Activated naive CD4-positive, alpha-beta T cell treated with anti-CD3 and anti-CD28 coated beads, Interleukin-2, amount 10 ng/mL, durations not matched to agents 7 days and 5 days (primary cell): Measurements from ENCODE around the gene BEAN1.
A peak's percentile ranks its signal among the peaks of the same experiment; 100 is the strongest.

ENCODE experiments used
- CTCF ChIA-PET: fragments of 350-600 bp; sonication (Branson Sonifier 250); formaldehyde crosslinking; loops from one replicate; lab custom pipeline; 2021; ENCODE audit warnings: antibody characterized with exemption; lab: Charles Lee
- DNase-seq: peaks from one replicate; pipeline ENCODE4 v3.0.0-alpha.2; 2020
- H3K27ac Mint-ChIP-seq: one replicate; pipeline ENCODE4 v1.8.0; 2021; ENCODE audit warnings: mild to moderate bottlenecking, moderate library complexity, mixed read lengths
- H3K27me3 Mint-ChIP-seq: one replicate; pipeline ENCODE4 v1.8.0; 2021; ENCODE audit warnings: mild to moderate bottlenecking, mixed read lengths
- H3K36me3 Mint-ChIP-seq: one replicate; pipeline ENCODE4 v1.8.0; 2021; ENCODE audit warnings: mixed read lengths
- H3K4me1 Mint-ChIP-seq: one replicate; pipeline ENCODE4 v1.8.0; 2021; ENCODE audit warnings: mixed read lengths
- H3K4me3 Mint-ChIP-seq: one replicate; pipeline ENCODE4 v1.8.0; 2021; ENCODE audit warnings: mild to moderate bottlenecking, moderate library complexity, mixed read lengths
- H3K9me3 Mint-ChIP-seq: one replicate; pipeline ENCODE4 v1.8.0; 2021; ENCODE audit warnings: mixed read lengths

BEAN1 gene

DNA sequence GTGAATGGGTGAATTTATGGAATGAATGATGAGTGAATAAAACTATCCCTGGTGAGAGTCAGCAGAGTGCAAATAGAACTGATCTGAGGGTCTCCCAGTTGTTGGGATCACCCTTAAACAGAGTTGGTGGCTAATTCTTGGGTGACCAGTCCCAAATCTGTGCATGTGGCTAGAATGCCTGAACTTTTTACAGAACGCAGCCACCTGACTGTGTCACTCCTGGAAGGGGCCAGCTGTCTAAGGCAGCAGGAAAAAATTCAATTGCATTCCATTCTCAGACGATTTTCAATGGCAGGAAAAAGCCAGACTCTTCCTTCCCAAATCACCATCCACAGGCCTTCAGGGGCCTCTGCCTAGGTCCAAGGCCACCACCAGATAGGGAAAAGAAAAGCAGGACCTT lies 43.5 kb downstream of the BEAN1 start:
- Mint-ChIP-seq H3K4me3 (no peak overlapping the region), H3K27me3 (peaks cover 50% of the 10 kb centered on the region), H3K36me3 (no peaks in the 10 kb centered on the region), H3K4me1 (peaks cover 19% of the 10 kb centered on the region), H3K9me3 (peaks cover 2% of the 10 kb centered on the region), H3K27ac (no peak overlapping the region)
- CTCF ChIA-PET, result interaction anchor here (1.3 to 1.9 kb wide), 2 partner anchors 14 to 64 kb away, joined by 4 to 12 read pairs; no protein-coding TSS in a partner anchor
- DNase-seq, result no peak

DNA sequence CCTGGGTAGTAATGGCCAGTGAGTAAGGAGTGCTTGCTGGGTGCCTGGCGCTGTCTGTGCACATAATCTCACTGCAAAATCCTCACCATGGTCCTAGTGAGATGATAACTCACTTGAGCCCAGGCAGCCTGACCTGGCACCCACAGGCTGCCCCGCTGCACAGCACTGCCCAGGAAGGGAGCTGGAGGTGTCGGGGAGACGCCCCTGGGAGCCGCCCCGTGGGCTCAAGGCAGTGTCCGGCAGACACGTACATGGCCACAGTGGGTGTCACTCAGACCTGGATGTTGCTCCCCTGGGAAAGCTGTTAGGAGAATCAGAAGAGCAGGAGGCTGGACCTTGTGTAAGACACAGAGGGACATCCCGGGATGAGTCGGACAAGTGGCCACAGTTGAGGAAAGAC lies 44.2 kb downstream of the BEAN1 start:
- H3K36me3 Mint-ChIP-seq, result no peaks in the 10 kb centered on the region
- peaks cover 51% of the 10 kb centered on the region for H3K27me3 Mint-ChIP-seq
- no peak for DNase-seq
- H3K4me3 Mint-ChIP-seq, result no peak overlapping the region
- no peak overlapping the region for H3K27ac Mint-ChIP-seq
- CTCF ChIA-PET, result interaction anchor here (1.3 to 1.9 kb wide), 2 partner anchors 13 to 64 kb away, joined by 4 to 12 read pairs; no protein-coding TSS in a partner anchor
- peaks cover under 1% of the 10 kb centered on the region for H3K9me3 Mint-ChIP-seq
- H3K4me1 Mint-ChIP-seq, result peaks cover 22% of the 10 kb centered on the region

DNA sequence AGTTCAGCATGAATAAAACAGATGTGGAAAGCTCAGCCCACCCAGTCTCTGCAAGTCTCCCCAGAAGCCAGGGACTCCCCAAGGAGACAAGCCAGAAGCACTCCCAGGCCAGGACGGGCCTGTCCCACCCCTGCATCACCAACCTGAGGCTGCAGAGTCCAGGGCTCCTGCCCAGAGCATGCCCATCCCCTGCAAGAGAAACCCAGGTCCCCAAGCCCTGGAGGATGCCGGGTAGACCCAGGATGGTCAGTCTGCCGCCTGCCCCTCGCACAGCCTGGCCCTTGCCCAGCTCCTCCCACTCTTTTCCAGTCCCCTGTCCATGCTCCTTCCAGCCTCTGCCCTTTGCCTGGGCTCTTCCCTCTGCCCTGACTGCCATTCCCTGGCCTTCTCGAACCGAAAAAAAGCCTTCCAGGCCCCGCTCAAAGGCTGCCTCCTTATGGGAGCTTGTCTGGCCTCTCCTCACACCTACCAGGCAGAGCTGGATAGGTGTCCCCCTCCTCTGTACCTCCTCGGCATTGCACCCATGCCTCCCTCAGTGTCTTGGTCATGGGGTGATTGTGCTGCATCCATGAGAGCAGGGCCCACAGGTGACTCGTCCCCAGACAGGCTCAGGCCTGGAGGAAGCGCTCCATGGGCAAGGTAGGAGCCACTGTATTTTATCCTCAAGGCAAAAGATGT lies 44.8 kb downstream of the BEAN1 start:
- H3K9me3 Mint-ChIP-seq, result no peaks in the 10 kb centered on the region
- CTCF ChIA-PET, result interaction anchor here (1.3 to 1.9 kb wide), 2 partner anchors 13 to 65 kb away, joined by 4 to 12 read pairs; no protein-coding TSS in a partner anchor
- H3K4me3 Mint-ChIP-seq, result no peak overlapping the region
- H3K27me3 Mint-ChIP-seq, result peaks cover 56% of the 10 kb centered on the region
- peaks cover 25% of the 10 kb centered on the region for H3K4me1 Mint-ChIP-seq
- H3K36me3 Mint-ChIP-seq, result no peaks in the 10 kb centered on the region
- H3K27ac Mint-ChIP-seq, result no peak overlapping the region
- no peak for DNase-seq

DNA sequence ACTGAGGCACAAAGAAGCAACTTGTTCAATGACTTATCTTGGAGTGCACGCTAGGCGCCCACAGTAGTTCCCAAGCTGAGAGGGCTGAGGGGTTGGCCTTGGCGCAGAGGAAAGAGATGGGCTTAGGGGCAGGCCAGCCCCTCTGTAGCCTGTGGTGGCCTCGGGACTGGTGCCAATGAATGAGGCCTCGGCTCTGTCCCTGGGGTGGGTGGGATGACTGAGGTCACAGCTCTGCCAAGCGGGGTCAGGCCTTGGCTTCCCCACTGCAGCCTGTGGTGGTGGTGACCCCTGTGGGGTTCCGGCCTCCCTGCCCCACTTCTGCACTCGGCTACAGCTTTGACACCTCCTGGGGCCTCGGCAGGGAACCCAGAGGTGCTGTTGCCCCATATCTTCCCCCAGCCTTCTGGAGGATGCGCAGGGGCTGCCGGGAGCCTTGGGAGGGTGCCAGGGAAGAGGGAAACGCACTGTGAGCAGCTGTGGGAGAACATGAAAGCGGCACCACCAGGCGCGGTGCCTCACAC lies 46.0 kb downstream of the BEAN1 start:
- DNase-seq, result no peak
- no peak overlapping the region for H3K27ac Mint-ChIP-seq
- H3K36me3 Mint-ChIP-seq, result no peaks in the 10 kb centered on the region
- no peaks in the 10 kb centered on the region for H3K9me3 Mint-ChIP-seq
- H3K27me3 Mint-ChIP-seq, result peaks cover 52% of the 10 kb centered on the region
- CTCF ChIA-PET, result interaction anchor here (1.5 to 10.3 kb wide), 3 partner anchors 10 to 117 kb away, joined by 3 to 75 read pairs (median 65); no protein-coding TSS in a partner anchor
- no peak overlapping the region for H3K4me3 Mint-ChIP-seq
- peaks cover 31% of the 10 kb centered on the region for H3K4me1 Mint-ChIP-seq

DNA sequence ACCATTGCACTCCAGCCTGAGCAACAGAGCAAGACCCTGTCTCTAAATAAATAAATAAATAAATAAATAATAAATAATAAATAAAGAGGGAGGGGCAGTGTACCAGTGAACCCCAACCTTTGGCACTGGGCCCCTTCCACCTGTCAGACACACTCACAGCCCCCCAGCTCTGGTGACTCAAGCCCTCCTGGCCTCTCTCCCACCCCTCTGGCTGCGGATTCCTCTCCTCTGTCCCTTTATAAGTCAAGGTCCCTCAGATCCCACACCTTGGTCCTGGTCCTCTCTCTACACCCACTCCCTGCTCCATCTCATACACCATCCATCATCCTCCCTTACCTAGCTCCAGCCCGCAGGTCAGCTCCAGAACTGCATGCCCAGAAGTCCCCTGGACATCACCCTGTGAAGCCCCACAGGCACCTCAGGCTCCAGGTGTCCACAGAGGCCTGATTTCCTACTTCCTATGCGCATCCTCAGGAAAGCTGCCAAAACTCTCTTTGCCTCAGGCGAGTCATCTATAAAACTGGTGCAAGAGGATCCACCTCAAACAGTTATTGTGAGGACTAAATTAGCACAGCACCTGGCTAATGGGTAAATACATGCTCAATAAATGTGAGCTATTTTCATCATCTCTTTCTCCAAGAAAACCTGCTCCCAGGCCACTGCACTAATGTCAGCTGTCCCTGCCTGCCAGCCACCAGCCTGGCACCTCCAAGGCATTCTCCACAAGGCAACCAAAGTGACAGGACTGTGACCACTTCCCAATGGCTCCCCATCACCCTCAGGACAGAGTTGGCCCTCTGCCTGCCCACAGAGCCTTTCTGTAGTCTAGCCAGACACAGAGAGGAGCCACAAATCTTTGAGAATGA lies 46.8 kb downstream of the BEAN1 start:
- Mint-ChIP-seq H3K27ac (no peak overlapping the region), H3K4me1 (peaks cover 37% of the 10 kb centered on the region), H3K9me3 (no peaks in the 10 kb centered on the region), H3K36me3 (no peaks in the 10 kb centered on the region), H3K27me3 (peaks cover 44% of the 10 kb centered on the region), H3K4me3 (no peak overlapping the region)
- no peak for DNase-seq
- CTCF ChIA-PET, result interaction anchor here (1.2 to 10.3 kb wide), 4 partner anchors 10 to 116 kb away, joined by 3 to 75 read pairs (median 34); no protein-coding TSS in a partner anchor

DNA sequence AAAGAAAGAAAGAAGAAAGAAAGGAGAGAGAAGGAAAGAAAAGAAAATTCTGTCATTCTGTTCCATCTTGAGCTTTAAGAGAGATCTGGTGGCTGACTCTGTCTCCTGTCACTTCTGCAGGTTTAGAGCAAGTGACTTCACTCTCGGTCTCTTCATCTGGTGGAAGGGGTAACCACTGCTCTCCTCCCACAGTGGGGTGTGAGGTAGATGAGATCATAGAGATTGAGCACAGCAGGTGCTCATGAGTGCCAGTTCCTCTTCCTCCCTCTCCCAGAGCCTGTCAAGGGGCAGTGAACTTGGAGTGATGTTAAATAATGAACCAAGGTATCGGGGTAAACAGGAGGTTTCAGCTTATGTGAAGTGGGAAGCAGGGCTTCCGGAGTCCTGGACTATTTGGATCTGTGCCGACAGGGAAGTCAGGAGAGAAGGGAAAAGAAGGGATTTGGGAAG lies 47.7 kb downstream of the BEAN1 start:
- Mint-ChIP-seq H3K4me3 (no peak overlapping the region), H3K9me3 (no peaks in the 10 kb centered on the region), H3K27ac (peak overlapping the region; percentile 83), H3K4me1 (peaks cover 44% of the 10 kb centered on the region), H3K27me3 (peaks cover 35% of the 10 kb centered on the region), H3K36me3 (no peaks in the 10 kb centered on the region)
- CTCF ChIA-PET, result interaction anchor here (1.2 to 10.3 kb wide), 5 partner anchors 12 to 115 kb away, joined by 4 to 75 read pairs (median 6); no protein-coding TSS in a partner anchor
- DNase-seq, result peak; percentile 80

DNA sequence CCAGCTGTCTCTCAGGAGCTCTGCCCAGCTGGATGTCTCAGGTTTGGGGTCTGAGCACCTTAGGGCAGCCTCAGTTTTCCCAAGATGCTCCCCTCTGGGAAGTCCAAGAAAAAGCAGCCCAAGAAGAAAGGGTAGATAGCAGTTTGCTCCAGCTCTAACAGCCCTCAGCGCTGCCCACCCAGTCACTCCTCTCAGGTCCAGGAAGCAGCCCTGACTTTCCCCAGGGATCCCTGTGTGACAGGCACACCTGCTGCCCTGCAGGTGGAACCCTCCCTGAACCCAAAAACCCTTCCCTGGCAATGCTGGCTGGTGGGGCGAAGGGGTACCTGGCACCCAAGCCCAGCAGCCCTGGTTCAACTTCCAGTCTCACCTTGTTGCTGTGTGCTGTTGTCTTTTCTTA lies 48.1 kb downstream of the BEAN1 start:
- DNase-seq, result no peak
- Mint-ChIP-seq H3K4me3 (no peak overlapping the region), H3K36me3 (no peaks in the 10 kb centered on the region), H3K27me3 (peaks cover 30% of the 10 kb centered on the region), H3K4me1 (peaks cover 44% of the 10 kb centered on the region), H3K27ac (no peak overlapping the region), H3K9me3 (no peaks in the 10 kb centered on the region)
- CTCF ChIA-PET, result interaction anchor here (1.6 to 10.3 kb wide), 6 partner anchors 15 to 114 kb away, joined by 4 to 75 read pairs (median 5); partner anchors contain the start of gene CKLF

DNA sequence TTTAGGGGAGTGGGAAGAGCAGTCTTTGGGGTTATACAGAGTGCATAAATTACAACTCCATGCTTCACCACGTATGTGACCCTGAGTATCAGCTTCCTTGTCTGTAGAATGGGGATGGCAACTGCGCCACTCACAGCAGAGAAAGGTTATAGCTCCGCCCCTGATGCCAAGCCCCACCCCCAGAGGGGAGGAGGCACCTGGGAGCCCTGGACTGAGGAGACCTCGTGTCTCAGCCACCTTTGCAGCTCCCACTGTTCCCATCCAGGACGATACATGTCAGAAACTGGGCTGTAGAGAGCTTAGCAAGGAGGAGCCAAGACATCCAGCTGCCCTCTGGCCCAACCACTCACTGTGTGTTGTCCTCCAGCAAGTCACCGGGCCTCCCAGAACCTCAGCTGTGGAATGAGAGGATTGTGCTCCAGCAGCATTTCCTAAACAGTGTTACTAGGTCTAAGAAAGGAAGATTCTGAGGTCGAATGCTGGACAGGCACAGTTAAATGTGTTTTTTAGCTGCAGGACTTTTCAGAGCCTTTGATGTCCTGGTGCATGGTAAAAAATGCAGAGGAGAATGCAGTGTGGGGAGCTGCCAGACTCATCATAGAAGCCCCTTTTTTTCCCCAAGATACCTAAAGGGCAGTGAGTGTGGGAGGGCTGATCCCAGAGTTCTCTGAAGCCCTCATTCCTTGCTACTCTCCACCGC lies 49.4 kb downstream of the BEAN1 start:
- H3K4me3 Mint-ChIP-seq, result no peak overlapping the region
- H3K27me3 Mint-ChIP-seq, result peaks cover 28% of the 10 kb centered on the region
- no peaks in the 10 kb centered on the region for H3K36me3 Mint-ChIP-seq
- DNase-seq, result peak; percentile 65
- CTCF ChIA-PET, result interaction anchor here (0.8 to 10.3 kb wide), 19 partner anchors 12 to 176 kb away, joined by 3 to 75 read pairs (median 4); partner anchors contain the start of genes CKLF and CMTM2
- no peak overlapping the region for H3K27ac Mint-ChIP-seq
- H3K4me1 Mint-ChIP-seq, result peaks cover 44% of the 10 kb centered on the region
- H3K9me3 Mint-ChIP-seq, result no peaks in the 10 kb centered on the region

DNA sequence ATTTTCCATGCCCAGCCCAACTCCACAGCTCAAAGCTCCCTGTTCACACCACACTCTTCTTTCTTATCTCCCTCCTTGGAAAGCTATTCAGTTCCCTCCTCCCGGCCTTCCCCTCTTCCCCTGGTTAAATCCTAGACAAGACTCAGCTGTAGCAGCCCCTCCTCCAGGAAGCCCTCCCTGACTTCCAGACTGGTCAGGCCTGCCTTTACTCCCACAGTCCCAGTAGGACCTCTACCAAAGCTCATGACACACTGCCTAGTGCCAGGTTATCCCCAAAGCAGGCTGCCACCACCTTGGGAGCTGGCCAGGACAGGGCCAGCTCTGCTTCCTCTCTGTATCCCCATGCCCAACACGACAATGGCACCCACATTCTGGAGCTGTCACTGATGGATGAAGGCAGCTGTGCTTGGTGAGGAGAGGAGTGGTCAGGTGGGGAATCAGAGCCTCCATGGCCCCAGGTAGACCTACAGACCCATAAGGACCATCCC lies 50.0 kb downstream of the BEAN1 start:
- Mint-ChIP-seq H3K4me3 (no peak overlapping the region), H3K27me3 (peaks cover 27% of the 10 kb centered on the region), H3K9me3 (no peaks in the 10 kb centered on the region), H3K4me1 (peaks cover 44% of the 10 kb centered on the region), H3K36me3 (no peaks in the 10 kb centered on the region), H3K27ac (no peak overlapping the region)
- no peak for DNase-seq
- CTCF ChIA-PET, result interaction anchor here (0.8 to 10.3 kb wide), 20 partner anchors 11 to 176 kb away, joined by 3 to 75 read pairs (median 4); partner anchors contain the start of genes CKLF and CMTM2

DNA sequence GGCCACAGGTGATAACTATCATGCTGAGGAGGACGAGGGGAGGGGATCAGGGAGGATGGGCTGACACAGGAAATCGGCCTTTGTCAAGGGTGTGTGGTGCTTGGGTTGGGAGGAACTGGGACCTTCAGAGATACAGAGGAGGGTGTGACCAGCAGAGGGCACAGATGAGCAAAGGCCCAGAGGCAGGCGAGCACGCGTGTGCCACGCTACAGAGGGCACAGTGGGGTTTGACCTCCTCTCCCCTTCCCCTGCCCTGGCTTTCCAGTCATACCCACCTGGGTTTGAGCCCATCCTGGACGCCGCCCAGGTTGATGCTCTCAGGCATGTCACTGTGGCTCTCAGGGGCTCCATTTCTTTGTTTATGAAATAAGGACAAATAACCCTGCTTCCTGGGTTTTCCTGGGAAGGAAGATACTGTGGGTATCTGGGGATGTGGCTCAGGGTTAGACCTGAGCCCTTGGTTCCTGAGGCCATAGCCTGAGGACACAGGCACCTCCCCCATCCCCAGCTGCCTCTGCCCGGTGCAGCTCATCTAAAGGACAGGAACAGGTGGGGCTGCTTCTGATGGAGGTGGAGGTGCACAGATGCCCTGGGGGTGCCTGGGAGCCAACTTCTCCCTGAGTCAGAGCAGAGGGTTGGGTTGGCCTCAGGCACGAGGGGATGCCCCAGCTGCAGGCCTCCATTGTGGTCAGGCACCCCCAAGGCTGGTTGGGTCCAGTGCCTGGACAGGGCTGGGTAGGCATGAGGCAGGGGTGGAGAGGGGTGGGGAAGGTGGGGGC lies 51.8 kb downstream of the BEAN1 start:
- peaks cover 29% of the 10 kb centered on the region for H3K27me3 Mint-ChIP-seq
- H3K4me3 Mint-ChIP-seq, result no peak overlapping the region
- H3K36me3 Mint-ChIP-seq, result no peaks in the 10 kb centered on the region
- CTCF ChIA-PET, result interaction anchor here (1.4 to 10.3 kb wide), 4 partner anchors 10 to 111 kb away, joined by 3 to 75 read pairs (median 38); no protein-coding TSS in a partner anchor
- peaks cover 51% of the 10 kb centered on the region for H3K4me1 Mint-ChIP-seq
- peak overlapping the region; percentile 53 for H3K27ac Mint-ChIP-seq
- H3K9me3 Mint-ChIP-seq, result no peaks in the 10 kb centered on the region
- peak; percentile 90 for DNase-seq

DNA sequence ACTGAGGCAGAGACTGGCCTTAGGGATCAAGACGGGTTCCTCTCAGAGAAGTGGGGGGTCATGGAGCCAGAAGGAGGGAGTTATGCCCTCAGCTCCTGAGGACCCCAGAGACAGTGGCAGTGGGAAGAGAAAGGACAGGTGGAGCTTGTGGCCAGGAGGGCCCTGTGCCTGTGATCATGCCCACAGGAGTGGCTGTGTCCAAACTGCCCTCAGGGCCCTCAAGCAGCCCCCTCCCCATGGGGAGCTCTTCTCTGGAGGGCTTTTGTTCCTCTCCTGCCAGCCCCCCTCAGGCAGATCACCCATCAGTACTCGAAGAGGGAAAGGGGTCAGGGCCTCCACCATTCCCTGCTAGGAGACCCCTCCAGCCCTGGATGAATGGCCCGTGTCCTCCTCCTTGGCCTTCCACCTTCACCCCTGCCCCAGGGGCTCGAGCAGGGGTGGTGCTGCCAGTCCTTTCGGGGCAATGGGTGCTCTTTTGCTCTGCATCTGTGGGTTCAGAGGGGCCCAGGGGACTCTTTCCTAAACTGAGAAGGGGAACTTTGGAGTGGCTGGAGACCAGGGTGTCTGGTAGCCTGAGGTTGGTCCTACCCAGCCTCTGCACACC lies 52.7 kb downstream of the BEAN1 start:
- CTCF ChIA-PET, result interaction anchor here (1.2 to 10.3 kb wide), 5 partner anchors 26 to 110 kb away, joined by 3 to 75 read pairs (median 11); no protein-coding TSS in a partner anchor
- Mint-ChIP-seq H3K4me1 (peaks cover 48% of the 10 kb centered on the region), H3K27me3 (peaks cover 25% of the 10 kb centered on the region), H3K9me3 (no peaks in the 10 kb centered on the region), H3K36me3 (no peaks in the 10 kb centered on the region), H3K27ac (peak overlapping the region; percentile 76), H3K4me3 (no peak overlapping the region)
- no peak for DNase-seq
